NCI-H1417 treated with DMSO at 0.1 percent for 48 hours (cell line): ENCODE measurements around the gene LCN12.
"Not testable (repeated sequence)": the region's sequence is repeated elsewhere in the genome, so short reads cannot be mapped to it uniquely, and the experiment has no call there.

Source experiments
- DNase-seq: peaks from one replicate; lab custom pipeline; 2025; lab: John Stamatoyannopoulos, UW

LCN12 gene

DNA sequence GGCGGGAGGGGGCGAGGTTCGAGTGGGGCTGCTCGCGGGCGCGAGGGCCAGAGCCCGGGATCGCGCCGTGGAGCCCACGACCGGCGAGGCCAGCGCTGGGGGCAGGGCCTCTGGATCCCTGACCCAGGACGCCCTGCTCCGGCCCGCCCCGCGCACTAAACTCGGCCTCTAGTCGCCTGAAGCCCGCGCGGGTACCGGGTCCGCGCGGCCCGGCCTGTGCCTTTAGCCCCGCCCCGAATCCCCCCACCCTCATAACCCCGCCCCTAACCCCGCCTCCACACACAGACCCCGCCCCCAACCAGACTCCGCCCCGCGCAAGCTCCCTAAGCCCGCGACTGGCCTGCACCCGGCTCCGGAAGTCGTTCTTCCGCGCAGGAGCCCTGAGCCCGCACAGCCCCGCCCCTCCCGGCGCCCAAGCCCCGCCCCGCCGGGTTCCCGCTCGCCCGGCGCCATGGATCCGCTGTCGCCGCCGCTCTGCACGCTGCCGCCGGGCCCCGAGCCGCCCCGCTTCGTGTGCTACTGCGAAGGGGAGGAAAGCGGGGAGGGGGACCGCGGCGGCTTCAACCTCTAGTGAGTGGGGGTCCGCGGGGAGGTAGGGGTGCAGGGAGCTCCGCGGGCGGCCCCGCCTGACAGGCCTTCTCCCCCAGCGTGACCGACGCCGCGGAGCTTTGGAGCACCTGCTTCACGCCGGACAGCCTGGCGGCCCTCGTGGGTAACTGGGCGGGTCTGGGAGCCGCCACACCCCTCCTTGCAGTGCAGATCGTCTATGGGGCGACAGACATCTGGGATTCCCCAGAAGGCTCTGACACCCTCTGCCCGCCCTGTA, 40.1 kb downstream of the LCN12 start, which contains the start of gene PAXX:
PAXX (plus strand) TSS at position 430 of the 826 bp plus-strand sequence; CDS start at position 452, 22 bp downstream.
- no peak for DNase-seq

DNA sequence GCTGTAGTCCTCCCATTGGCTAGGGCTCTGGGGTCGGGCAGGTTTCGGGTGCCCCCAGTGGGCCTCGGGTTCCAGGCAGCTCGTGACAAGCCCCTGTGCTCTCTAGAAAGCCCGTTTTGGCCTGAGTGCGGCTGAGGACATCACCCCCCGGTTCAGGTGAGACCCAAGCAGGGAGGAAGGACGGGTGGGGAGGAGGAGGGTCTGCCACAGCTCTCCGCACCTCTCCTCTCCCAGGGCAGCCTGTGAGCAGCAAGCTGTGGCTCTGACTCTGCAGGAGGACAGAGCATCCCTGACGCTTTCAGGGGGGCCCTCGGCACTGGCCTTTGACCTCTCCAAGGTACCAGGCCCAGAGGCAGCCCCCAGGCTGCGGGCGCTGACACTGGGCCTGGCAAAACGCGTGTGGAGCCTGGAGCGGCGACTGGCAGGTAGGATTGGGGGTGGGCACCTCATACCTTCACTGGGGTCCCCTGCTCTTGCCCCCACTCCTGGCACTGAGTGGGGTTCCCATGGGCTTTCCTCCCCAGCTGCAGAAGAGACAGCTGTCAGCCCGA, 40.8 kb downstream of the LCN12 start:
- DNase-seq = no peak

DNA sequence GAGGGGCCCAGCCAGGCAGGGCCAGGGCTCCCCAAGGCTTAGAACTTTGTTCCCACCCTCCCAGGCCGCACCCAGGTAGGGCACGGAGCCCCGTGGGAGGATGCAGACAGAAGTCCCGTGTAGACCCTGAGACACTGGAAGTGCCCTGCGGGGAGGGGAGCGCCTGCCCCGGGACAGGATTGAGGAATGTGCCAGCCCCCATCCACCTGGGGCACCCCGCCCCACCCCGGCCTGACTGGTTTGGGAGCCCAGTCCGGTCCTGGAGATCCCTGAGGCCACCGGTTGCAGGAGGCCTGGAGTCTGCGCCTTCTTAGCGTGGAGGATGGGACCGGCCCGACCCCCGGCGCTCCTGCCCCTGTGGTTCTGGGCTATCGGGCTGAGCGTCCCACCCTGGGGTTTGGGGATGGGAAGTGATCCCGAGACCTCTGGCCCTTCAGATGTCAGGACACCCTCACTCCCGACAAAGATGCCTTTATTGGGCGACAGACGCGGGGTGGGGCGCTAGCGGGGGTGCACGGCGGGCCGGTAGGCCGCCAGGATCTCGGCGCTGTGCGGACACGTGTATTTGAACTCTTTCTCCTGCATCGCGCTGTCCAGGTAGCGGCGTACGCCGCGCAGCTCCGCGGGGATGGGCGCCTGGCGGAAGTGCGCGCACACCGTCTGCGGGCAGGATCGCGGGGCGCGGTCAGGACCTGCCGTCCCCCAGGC, 42.3 kb downstream of the LCN12 start:
- DNase-seq = no peak

DNA sequence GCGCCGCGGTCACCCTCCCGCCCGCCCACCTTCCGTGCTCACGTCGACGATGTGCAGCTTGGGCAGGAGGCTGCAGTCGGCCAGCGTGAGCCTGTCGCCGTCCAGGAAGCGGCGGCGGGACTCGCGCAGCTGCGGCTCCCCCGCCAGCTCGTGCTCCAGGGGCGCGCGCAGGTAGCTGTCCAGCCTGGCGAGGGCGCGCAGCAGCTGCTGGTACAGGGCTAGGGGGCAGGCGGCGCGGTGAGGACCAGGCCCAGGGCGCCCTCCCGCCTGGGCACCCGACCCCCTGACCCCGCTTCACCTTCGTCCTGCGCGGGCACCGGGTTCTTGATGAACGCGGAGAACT, 42.8 kb downstream of the LCN12 start:
- DNase-seq = no peak

DNA sequence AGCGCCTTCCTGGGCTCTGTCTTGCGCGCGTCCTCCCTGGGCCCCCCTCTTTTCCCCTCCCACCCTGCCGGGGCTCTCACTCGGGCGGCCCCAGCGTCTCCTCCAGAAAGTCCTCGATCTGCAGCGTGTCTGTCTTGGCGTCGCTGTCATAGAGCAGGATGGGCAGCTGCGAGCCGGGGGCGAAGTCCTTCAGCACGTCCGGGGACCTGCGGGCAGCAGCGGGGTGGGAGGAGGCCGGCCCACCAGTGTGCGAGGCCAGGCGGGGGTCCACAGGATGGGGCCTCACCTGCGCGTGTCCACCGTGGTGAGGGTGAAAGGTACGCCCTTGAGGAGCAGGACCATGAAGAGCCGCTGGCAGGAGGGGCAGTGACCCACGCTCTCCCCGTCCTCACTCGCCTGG, 43.3 kb downstream of the LCN12 start:
- no peak for DNase-seq

DNA sequence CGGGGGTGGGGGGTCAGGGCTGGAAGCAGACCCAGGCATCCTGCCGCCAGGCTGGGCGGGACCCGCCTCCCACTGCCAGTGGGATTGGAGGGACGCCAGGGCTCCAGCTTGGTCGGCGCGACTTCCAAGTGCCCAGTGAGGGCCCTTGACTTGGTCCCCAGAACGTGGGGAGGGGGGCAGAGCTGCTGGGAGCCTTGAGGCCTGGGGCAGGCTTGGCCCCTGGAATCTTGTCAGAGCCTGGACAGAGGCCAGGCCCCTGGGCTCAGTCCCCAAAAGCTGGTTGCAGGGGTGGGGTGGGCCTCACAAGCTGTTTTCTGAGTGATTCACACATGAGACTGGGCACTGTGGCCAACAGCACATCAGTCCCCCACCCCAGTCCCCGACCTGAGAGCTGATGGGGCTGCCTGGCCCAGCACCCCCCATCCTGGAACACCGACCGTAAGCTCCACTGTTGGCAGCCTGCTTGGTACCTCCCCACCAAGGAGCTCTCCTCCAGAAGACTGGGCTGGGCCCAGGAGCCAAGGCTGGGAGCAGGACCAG, 43.8 kb downstream of the LCN12 start:
- DNase-seq = no peak

DNA sequence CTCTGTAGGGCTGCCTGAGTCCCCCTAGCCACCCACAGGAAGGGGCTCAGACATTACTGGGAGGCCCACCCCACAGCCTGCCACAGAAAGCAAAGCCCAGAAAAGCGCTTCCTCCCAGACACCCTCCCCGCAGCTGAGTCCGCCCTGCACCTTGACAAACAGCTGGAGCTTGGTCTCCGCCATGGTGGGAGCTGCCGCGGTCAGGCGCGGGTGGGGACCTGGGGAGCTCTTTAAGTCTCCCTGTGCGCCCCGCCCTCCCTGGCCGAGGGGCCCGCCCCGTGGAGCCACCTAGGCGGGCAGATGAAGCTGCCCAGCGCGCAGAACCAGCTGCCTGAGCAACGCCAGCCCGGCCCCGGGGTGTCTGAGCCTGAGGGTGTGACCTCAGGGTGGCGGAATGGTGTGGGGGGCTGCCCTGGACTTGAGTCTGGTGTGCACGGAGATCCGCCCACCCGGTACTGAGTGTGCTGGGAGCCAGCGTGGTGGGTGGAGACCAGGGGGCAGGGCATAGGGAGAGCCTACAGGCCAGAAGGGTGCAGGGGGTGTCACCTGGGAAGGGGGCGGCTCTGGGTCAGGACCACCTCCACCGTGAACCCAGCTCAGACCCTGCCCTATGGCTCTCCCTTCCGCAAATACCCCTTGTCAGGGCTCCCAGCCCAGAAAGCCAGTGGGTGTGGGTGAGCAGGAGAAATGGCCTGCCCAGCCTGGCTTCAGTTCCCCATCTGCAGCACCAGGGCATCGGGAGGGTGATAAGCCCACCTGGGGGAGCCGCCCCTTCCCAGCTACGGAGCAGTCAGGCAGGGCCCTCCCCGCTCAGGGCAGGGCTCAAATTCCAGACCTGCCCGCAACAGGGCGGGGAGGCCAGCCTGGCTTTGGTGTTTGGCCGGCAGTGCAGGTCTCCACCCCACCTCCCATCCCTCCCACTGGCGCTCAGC, 44.6 kb downstream of the LCN12 start, which contains the start of gene CLIC3:
CLIC3 (minus strand) TSS at position 208 of the 932 bp plus-strand sequence; CDS start at position 183, 25 bp downstream.
- DNase-seq = no peak

DNA sequence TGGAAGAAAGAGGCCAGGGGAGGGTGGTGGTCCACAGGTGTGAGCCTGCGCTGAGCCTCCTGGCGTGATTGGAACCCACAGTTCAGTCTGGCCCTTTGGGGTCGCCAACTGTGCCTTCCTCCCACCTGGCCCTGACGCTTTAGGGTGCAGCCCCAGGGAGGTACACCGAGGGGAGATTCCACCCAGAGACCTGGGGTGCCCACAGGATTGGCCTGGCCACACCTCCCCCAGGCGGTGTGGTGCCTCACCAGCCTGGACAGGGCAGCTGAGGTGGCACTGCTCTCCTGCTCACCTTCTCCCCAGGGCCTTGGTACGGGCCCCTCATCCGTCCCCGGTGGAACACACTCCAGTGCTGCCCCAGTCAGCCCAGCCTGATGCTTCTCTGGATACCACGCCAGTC, 45.3 kb downstream of the LCN12 start:
- no peak for DNase-seq

DNA sequence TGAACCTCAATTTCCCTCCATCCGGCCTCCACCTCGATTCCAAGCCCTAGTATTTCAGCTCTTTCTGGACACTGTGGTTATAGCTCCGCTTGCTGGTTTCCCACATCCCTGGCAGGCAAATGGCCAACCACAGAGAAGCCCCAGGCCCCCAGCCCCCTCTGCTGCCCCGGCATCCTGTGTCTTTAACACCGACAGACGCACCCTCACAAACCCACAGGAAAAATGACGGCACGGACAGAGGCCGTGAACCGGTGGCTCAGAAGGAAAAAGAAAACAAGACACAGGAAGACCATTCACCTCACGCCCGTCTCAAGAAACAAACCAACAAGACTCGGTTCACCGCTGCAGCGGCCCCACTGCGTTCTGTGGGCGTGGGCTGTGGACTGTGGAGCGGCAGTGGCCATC, 45.8 kb downstream of the LCN12 start:
- no peak for DNase-seq

DNA sequence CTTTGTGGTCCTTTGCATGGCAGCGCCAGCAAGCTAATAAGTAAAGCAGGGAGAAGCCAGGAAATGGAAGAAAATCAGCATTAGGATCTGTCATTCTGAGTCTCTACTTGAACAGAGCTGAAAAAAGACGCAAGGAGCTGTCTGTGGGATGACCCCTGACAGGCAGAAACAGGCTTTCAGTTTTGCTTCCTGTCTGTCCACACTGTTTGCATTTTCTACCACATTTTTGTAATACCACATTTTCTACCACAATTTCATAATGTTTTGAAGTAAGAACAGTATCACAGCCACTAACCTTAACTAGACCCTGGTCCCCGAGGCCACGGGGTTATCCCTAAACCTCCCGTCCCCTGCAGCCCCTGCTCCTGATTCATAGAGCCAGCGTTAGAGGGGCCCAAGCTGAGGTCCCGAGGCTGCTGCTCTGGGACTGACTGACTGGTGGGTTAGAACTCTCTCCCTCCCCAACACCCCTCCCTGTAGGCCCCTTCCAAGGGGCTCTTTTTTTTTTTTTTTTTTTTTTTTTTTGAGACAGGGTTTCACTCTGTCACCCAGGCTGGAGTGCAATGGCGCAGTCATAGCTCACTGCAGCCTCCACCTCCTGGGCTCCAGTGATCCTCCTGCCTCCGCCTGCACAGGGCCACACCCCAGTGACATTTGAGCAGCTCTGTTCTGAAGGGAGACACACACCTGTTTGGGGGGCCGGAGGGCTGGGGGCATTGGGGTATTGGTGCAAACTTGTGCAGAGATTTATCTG, 48.3 kb downstream of the LCN12 start:
- DNase-seq = no peak

DNA sequence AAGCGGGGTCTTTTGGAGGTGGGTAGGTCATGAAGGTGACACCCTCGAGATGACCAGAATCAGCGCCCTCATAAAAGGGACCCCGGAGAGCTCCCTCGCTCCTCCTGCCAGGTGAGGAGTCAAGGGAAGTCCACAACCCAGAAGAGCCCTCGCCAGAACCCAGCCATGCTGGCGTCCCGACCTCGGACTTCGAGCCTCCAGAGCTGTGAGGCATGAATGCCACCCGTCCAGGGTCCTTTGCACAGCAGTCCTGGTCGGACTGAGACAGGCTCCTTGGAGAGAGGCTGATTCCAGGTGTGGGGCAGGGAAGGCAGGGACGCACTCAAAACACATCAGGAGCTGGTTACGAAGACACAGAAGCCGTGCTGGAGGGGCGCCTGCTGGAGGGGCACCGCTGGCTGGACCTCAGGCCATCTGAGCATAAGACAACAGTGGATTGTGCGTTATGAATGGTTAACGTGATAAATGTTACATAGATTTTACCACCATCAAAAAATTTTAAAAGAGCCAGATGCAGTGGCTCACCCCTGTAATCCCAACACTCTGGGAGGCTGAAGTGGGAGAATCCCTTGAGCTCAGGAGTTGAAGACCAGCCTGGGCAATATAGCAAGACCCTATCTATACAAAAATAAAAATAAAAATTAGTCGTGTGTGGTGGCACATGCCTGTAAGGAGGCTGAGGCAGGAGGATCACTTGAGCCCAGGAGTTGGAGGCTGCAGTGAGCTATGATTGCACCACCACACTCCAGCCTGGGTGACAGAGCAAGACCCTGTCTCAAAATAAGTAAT, 50.0 kb downstream of the LCN12 start:
- DNase-seq = no peak

DNA sequence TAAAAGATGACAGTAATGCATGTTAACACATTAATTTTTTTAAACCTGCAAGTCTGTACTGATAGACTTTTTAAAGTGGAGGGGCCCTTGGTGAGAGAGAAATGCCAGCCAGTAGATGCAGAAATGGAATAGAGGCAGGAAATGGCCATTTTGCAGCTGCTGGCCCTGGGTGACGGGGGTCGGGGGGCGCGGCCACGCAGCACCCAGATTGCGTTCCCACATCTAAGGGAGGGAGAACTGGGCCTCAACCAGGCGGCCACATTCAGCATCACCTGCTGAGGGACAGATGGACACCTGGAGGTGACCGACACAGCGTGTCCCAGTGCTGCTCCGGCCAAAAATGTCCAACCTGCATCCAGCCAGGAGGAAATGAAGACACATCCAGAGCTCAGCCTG, 50.6 kb downstream of the LCN12 start:
- DNase-seq = no peak

DNA sequence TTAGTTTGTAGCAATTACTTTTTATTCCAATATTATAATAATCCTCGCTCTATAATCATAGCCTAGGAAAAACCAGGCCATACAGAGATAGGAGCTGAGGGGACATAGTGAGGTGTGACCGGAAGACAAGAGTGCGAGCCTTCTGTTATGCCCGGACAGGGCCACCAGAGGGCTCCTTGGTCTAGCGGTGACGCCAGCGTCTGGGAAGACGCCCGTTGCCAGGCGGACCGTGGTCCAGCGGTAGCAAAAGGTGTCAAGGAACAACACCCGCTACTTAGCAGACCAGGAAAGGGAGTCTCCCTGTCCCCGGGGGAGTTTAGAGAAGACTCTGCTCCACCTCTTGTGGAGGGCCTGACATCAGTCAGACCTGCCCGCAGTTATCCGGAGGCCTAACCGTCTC, 52.2 kb downstream of the LCN12 start:
- DNase-seq = not testable (repeated sequence)
